Esophagus (tissue), 2 donors: ENCODE data around the gene POTEC. TPM values are rescaled to one million over a fixed set of nuclear protein-coding genes. Genes with fewer than 3 reads are reported as not detected.
"Not testable (repeated sequence)": the region's sequence is repeated elsewhere in the genome, so short reads cannot be mapped to it uniquely, and the experiment has no call there.

Experiments used
- H3K27ac ChIP-seq, 2 donors: one replicate each; pipeline ENCODE4 v1.5.1; 2013; ENCODE audit warnings: low read depth in 2 of 2, mild to moderate bottlenecking in 2 of 2, inconsistent platforms in 1 of 2, low read length in 1 of 2, moderate library complexity in 1 of 2
- H3K27me3 ChIP-seq, 2 donors: one replicate each; pipeline ENCODE4 v1.6.1; 2013; ENCODE audit warnings: low read length in 2 of 2, control low read depth in 1 of 2, mild to moderate bottlenecking in 1 of 2; ENCODE audit not compliant: insufficient read depth in 2 of 2, control insufficient read depth in 1 of 2
- H3K36me3 ChIP-seq, 2 donors: one replicate each; pipeline ENCODE4 v1.6.1; 2013; ENCODE audit warnings: low read length in 1 of 2; ENCODE audit not compliant: control insufficient read depth in 2 of 2, insufficient read depth in 2 of 2
- H3K4me1 ChIP-seq, 2 donors: one replicate each; pipeline ENCODE4 v1.6.1; 2013; ENCODE audit warnings: low read length in 1 of 2; ENCODE audit not compliant: control insufficient read depth in 2 of 2, insufficient read depth in 2 of 2
- H3K4me3 ChIP-seq, 2 donors: one replicate each; pipeline ENCODE4 v1.5.1; 2013; ENCODE audit warnings: low read length in 2 of 2, mild to moderate bottlenecking in 2 of 2, low read depth in 1 of 2, moderate library complexity in 1 of 2
- H3K9me3 ChIP-seq, 2 donors: one replicate each; pipeline ENCODE4 v1.6.1; 2013; ENCODE audit warnings: mild to moderate bottlenecking in 2 of 2, low read depth in 1 of 2, low read length in 1 of 2, moderate library complexity in 1 of 2; ENCODE audit not compliant: control insufficient read depth in 2 of 2, insufficient read depth in 1 of 2
- WGBS, 2 donors: extraction: QIAGEN DNeasy Blood & Tissue Kit; methylation state at CpG; one replicate each; pipeline ENCODE4 v1.1.7; 2013; 5-methylcytosine and 5-hydroxymethylcytosine counted together
- polyA plus RNA-seq, 2 donors: library from polyadenylated mRNA; stranded (reverse); fragments of 200-250 nt; gene quantifications; one replicate each; pipeline ENCODE4 v1.2.3, GENCODE V29; 2013
- donor health status: healthy with polysubstance abuse.
- donor health status: Bipolar disorder and iron deficiency.

POTEC gene
- polyA plus RNA-seq, result not detected

DNA sequence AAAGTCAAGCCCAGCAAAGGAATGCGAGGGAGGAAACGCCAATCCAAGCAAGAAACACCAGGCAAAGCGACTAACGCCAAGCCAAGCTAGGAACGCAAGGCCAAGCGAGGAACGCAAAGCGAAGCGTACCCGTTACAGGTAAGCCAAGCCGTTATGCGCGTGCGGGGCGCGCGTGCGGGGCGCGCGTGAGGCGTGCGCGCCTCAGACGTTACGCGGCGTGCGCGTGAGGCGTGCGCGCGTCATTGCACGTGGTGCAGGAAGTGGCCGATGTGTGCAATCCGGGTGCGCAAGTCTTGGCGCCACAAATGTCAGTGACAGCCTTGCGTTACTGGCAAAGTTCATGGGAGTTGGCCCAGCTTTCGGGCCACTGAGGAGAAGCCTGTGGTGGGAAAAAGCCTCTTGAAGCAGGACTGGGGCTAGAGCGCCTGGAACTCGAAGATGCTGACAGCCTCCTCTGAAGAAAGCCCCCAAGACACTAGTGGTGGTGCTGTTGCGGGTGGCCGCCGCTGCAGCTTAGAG is at the start of gene POTEC:
POTEC (minus strand) TSS at position 155 of the 519 bp plus-strand sequence. CDS start 454 bp downstream, outside the sequence.
- not testable (repeated sequence) for H3K36me3 ChIP-seq, H3K9me3 ChIP-seq, H3K4me1 ChIP-seq, H3K27me3 ChIP-seq, H3K4me3 ChIP-seq, H3K27ac ChIP-seq
- WGBS, 2 donors, result 96% methylated on average over 43 to 46 of the region's 46 CpGs

DNA sequence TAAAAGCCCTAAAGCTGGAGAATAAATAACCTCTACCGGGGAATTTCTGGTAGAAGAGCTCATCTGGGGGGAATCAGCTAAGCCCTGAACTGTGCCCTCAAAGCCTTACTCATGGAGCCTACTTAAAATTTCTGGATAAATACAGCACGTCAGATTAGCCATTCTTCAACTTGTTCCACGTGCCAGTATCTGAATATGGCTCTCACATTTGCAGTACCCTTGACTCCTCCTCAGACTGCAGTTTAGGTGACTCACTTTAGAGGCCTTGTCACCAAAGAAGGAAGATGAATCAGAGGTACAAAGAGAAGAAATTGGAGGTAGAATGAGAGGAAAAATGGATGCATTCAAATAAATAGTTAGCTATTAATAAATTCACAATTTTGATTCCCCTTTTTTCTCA is 34.6 kb upstream of the POTEC start:
- Histone ChIP-seq H3K36me3 (no peaks in the 10 kb centered on the region), H3K4me1 (no peaks in the 10 kb centered on the region), H3K27ac (no peak overlapping the region), H3K27me3 (no peaks in the 10 kb centered on the region), H3K4me3 (no peak overlapping the region), H3K9me3 (no peaks in the 10 kb centered on the region)
- 55 to 61% methylated on average over 3 of the region's 3 CpGs for WGBS, 2 donors

DNA sequence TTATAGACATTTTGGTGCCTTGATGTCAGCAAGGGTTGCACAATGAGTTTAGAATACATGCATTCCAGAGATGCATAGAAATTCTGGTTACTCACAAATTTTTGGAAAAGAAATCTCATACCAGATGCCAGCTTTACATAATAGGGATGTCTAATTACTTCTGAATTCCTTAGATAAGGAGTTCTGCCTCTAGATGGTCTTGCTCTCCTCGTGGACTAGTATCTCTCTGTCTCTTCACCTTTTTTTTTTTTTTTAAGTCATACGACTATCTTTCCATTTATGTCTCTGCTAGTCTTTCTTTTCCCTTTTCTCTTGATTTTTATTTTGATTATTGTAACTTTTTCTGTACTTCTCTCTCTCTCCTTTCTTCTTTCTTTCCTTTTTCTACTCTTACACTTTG is 16.1 kb upstream of the POTEC start:
- not testable (repeated sequence) for H3K36me3 ChIP-seq, H3K27ac ChIP-seq, H3K4me1 ChIP-seq, H3K9me3 ChIP-seq, H3K27me3 ChIP-seq, H3K4me3 ChIP-seq
- WGBS, 2 donors, result 14% methylated on average over 1 of the region's 2 CpGs; no CpG with 5 or more reads in 1 of the 2 donors

DNA sequence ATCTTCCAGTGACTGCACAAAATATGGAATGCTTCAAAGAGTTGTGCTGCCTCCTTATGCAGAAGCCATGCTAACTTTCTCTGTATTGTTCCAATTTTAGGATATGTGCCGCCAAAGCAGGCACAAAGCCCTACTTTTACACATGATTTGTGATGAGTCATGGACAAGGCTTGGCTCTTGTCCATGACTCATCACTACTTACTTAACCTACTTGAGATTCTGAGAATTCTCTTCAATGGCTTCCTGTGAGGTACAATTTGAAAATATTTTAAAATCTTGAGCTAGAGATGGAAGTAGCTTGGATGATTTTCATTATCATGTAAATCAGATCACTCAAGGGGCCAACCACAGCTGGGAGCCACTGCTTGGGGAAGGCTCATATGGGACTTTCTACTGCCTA is 11.7 kb downstream of the POTEC start:
- not testable (repeated sequence) for H3K4me1 ChIP-seq, H3K27me3 ChIP-seq, H3K27ac ChIP-seq, H3K9me3 ChIP-seq, H3K4me3 ChIP-seq, H3K36me3 ChIP-seq
- WGBS, 2 donors, result 33% methylated on average over 1 of the region's 1 CpG; no CpG with 5 or more reads in 1 of the 2 donors

DNA sequence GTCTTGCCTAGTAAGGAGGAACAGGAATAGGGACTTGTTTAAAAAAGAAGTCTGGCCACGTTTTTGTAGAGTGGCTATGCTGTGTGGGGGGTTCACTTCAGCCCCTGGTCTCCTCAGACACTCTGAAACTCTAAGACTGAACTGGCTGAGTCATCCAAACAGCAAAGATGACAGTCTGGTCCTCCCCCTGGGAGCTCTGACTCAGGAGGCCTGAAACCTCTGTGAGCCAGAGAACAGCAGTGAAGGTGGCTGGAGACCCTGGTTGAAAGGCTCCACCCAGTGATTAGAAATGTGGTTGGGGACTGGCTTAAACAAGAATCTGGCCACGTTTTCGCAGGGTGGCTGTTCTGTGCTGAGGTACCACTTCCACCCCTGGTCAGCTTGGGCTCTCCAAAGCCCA is 32.7 kb downstream of the POTEC start:
- H3K27me3 ChIP-seq, H3K36me3 ChIP-seq, H3K9me3 ChIP-seq, H3K4me1 ChIP-seq, H3K4me3 ChIP-seq, H3K27ac ChIP-seq: not testable (repeated sequence)
- WGBS, 2 donors, result 44 to 50% methylated on average over 2 to 3 of the region's 3 CpGs

DNA sequence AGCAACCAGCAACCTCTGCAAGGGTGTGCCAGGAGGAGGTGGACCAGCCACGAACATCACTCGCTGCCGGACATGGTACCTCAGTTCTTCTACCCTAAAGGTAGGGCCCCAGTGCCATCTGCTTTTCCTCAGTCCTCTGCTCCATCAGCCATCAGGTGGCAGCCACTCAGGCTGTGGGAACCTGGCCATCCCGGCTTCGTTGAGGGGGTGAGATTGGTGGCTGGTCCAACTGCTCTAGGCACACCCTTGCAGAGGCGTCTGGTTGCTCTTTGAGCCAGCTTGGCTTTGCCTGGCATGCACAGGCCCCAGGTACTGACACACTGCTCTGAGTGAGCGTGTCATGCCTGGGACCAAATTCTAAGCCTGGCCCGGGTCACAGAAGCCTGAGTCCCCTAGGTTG is 39.7 kb downstream of the POTEC start:
- H3K4me3 ChIP-seq, H3K4me1 ChIP-seq, H3K27ac ChIP-seq, H3K36me3 ChIP-seq, H3K27me3 ChIP-seq, H3K9me3 ChIP-seq: not testable (repeated sequence)
- 87% methylated on average over 7 of the region's 8 CpGs for WGBS, 2 donors

DNA sequence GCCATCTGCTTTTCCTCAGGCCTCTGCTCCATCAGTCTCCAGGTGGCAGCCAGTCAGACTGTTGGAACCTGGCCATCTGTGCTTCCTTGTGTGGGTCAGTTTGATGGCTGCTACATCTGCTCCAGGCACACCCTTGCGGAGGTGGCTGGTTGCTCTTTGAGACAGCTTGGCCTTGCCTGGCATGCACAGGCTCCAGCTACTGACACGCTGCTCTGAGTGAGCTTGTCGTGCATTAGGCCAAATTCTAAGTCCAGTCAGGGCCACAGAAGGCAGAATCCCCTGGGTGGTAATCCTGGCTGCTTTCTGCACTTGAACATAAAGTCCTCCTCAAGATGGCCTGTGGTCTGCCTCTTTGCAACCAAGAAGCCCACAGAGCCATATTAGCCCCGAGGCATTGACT is 41.5 kb downstream of the POTEC start:
- H3K4me1 ChIP-seq, H3K4me3 ChIP-seq, H3K27me3 ChIP-seq, H3K36me3 ChIP-seq, H3K9me3 ChIP-seq, H3K27ac ChIP-seq: not testable (repeated sequence)
- WGBS, 2 donors, result 75 to 76% methylated on average over 4 of the region's 4 CpGs

DNA sequence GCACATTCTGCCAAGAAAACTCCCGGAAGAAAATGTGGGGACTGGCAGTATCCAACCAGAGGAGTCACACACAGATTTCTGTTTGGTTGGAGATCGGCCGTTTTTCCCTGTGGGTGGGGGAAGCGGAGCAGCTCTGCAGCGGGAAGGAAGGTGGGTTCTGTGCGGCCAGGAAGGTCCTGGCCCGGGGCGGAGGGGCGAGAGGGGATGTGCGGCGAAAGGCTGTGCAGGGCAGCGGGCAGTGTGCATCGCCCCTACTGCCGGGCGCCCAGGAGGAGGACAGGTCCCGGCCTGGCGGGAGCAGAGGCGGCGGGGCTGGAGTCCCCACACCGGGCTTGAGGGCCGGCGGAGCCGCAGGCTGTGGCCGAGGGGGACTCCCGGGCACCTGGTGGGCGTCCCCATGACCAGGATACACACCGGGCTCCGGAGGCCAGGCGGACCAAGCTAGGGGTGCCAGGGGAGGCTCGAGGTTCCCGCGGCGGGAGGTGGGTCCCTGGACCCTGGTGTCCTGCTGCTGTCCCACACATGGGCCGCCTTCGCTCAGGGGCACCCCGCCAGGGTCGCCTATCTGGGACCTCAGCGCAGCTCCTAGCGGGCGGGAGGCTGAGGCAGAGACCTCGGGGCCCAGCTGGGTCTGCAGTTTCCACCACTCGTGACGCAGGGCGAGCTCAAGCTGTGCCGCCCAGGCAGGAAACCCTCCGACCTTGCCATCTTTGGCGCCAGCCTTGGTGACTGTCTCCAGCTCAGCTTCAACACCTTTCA is 54.0 kb downstream of the POTEC start:
- not testable (repeated sequence) for H3K27me3 ChIP-seq, H3K4me3 ChIP-seq, H3K36me3 ChIP-seq, H3K4me1 ChIP-seq, H3K9me3 ChIP-seq, H3K27ac ChIP-seq
- WGBS, 2 donors, result 74% methylated on average over 33 to 46 of the region's 47 CpGs

DNA sequence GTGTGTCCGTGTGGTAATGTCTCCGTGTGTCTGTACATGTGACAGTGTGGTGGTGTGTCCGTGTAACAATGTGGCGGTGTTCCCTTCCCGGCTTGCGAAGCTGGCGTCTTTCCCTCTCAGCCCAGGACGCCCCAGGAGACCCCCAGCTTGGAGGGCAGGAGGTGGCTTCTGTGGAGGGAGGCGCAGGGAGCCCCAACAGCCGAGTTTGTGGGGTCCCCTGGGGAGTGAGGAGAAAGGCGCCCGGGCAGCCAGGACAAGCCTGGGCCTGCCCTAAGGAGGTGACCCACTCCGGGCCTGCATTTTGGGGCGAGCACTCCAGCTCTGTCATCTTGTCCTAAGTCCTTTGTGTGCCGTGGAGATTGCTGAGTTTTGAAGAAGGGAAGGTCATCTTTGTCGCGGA is 54.6 kb downstream of the POTEC start:
- not testable (repeated sequence) for H3K4me1 ChIP-seq
- 88 to 91% methylated on average over 17 of the region's 17 CpGs for WGBS, 2 donors

DNA sequence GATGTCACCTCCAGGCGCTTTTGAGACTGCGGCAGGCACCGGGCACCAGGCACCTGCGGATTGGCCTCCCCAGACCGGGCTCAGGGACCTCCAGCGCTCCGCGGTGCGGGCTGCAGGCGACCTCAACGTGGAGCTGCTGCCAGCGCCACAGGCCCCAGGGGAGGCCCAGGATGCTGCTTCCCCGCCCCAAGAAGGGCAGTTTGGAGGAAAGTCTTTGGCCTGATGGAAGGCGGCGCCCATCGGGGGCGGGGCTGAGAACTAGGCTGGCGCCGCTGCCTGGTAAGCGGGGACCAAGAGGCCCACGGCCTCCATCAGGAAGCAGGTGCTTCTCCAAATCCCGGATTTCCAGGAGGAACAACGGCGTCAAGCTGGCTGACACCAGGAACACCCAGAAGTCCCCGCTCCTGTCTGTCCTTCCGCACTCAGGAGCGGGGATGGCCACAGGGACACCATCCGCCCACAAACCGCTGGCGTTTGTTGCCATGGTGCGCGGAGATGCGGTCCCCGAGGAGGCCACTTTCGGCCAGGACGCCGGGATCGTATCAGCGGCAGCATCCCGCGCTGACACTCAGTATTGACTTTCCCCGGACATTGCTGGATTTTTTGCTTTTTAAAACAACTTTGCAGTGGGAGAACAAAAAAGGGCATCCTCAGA is 56.3 kb downstream of the POTEC start:
- H3K27me3 ChIP-seq, H3K4me1 ChIP-seq: not testable (repeated sequence)

More for the DNA sequence above, 54.6 kb downstream of the POTEC start:
- H3K4me3 ChIP-seq, H3K9me3 ChIP-seq, H3K27me3 ChIP-seq, H3K36me3 ChIP-seq, H3K27ac ChIP-seq: not testable (repeated sequence)

More for the DNA sequence above, 56.3 kb downstream of the POTEC start:
- not testable (repeated sequence) for H3K4me3 ChIP-seq, H3K27ac ChIP-seq, H3K9me3 ChIP-seq, H3K36me3 ChIP-seq
- 94 to 96% methylated on average over 29 to 39 of the region's 42 CpGs for WGBS, 2 donors
